ENCODE data around the gene NEO1. TPM values are rescaled to one million over a fixed set of nuclear protein-coding genes. Genes with fewer than 3 reads are reported as not detected.

NEO1 gene
- total and polyA plus RNA-seq, 9 of the 15 experiments (the other 6 are each of a cell fraction or from before 2014, with no cell fraction given) = 0.08 to 1.7 (median 0.48) TPM

DNA sequence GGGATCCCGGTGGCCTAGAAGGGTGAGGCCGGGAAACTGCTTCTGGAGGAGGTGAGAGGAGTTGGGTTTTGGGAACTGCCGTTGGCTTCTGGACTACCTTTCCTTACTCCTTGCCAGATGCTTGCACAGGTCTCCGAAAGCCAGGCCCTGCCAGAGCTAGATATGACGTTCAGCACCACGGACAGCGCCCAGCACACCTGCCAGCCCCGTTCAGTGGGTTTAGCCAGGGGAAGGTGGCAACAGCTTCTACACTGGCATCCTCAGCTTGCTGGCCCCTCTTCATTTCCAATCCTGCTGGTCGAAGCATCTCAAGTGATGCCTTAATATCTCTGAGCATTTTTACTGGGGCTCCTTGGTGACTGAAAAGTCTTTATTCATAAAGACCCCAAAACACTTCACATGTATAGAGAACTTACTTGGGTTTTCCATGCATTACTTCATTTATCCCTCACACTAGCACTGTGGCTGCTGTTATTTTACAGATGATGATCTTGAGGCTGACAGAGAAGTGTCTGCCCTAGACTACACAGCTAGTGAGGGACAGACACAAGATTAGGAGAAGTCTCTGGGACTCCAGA, 294.6 kb downstream of the NEO1 start:
- peak; percentile 77; the same call in 2 of the 3 replicates for ATAC-seq
- no TSS peak for BruUV-seq (replicated peaks)
- Histone ChIP-seq H3K9me1 (ENCODE audit: control insufficient read depth, insufficient read depth, low read length) (no peaks in the 10 kb centered on the region), H2AFZ (ENCODE audit: low read depth, low read length) (no peak overlapping the region), H3K4me2 (ENCODE audit: insufficient read depth, low read length) (no peak overlapping the region), H3K27ac (ENCODE audit: extremely low read depth, low read depth, low read length) (no peak overlapping the region), H4K20me1 (replicated peaks; ENCODE audit: control insufficient read depth, insufficient read depth, low read length) (no peaks in the 10 kb centered on the region; the same call in none of the 2 replicates), H3K4me3 (no peak overlapping the region), H3K9me3 (replicated peaks; ENCODE audit: control insufficient read depth, insufficient read depth, low read depth, low read length) (no peaks in the 10 kb centered on the region), H3K27me3 (ENCODE audit: control insufficient read depth in 2 of 2, insufficient read depth in 2 of 2, low read length in 2 of 2) (peaks cover 4 to 28% of the 10 kb centered on the region in 2 experiments; a peak in 3 of 5 replicates), H3K36me3 (ENCODE audit: control insufficient read depth, insufficient read depth, low read length) (no peaks in the 10 kb centered on the region), H3K4me1 (replicated peaks in 1 of 2; ENCODE audit: control insufficient read depth in 2 of 2, insufficient read depth in 2 of 2, low read length in 2 of 2) (no peaks in the 10 kb centered on the region), H3K9ac (ENCODE audit: insufficient read depth in 1 of 2, low read depth in 2 of 2, low read length in 2 of 2) (no peak overlapping the region), H3K79me2 (ENCODE audit: control insufficient read depth, insufficient read depth, low read length) (no peaks in the 10 kb centered on the region)
- CTCF ChIA-PET (ENCODE audit: low intra/inter-chr PET ratio) = no interaction called here
- in situ Hi-C loops (cut with MboI) = no loop called here
- POLR2A ChIA-PET = interaction anchor here (0.6 kb wide), 1 partner anchor 400 kb away, joined by 3 read pairs; no protein-coding TSS in a partner anchor
- intact Hi-C loops (cut with micrococcal nuclease) = no loop called here
- 4% methylated on average over 9 of the region's 9 CpGs for WGBS (ENCODE audit: insufficient coverage, low coverage, missing lambda C conversion rate)
- peak; percentile 76 for FAIRE-seq
- DNase-seq (ENCODE audit: extremely low read depth in 1 of 4, low spot score in 3 of 4) = peak; percentile 61 to 75 (median 68)
- peak; percentile 51; the same call in 1 of the 2 replicates for TF ChIP-seq CREM (IDR thresholded peaks at IDR 0.05; ENCODE audit: low read depth)
- TF ChIP-seq, protein P1, sequence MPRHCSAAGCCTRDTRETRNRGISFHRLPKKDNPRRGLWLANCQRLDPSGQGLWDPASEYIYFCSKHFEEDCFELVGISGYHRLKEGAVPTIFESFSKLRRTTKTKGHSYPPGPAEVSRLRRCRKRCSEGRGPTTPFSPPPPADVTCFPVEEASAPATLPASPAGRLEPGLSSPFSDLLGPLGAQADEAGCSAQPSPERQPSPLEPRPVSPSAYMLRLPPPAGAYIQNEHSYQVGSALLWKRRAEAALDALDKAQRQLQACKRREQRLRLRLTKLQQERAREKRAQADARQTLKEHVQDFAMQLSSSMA (CRISPR knock-in tag; IDR thresholded peaks at IDR 0.05) = no peak
- TF ChIP-seq, protein P2, sequence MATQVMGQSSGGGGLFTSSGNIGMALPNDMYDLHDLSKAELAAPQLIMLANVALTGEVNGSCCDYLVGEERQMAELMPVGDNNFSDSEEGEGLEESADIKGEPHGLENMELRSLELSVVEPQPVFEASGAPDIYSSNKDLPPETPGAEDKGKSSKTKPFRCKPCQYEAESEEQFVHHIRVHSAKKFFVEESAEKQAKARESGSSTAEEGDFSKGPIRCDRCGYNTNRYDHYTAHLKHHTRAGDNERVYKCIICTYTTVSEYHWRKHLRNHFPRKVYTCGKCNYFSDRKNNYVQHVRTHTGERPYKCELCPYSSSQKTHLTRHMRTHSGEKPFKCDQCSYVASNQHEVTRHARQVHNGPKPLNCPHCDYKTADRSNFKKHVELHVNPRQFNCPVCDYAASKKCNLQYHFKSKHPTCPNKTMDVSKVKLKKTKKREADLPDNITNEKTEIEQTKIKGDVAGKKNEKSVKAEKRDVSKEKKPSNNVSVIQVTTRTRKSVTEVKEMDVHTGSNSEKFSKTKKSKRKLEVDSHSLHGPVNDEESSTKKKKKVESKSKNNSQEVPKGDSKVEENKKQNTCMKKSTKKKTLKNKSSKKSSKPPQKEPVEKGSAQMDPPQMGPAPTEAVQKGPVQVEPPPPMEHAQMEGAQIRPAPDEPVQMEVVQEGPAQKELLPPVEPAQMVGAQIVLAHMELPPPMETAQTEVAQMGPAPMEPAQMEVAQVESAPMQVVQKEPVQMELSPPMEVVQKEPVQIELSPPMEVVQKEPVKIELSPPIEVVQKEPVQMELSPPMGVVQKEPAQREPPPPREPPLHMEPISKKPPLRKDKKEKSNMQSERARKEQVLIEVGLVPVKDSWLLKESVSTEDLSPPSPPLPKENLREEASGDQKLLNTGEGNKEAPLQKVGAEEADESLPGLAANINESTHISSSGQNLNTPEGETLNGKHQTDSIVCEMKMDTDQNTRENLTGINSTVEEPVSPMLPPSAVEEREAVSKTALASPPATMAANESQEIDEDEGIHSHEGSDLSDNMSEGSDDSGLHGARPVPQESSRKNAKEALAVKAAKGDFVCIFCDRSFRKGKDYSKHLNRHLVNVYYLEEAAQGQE (IDR thresholded peaks at IDR 0.05; ENCODE audit: borderline replicate concordance) = peak; percentile 99
- TF ChIP-seq, protein P2 (CRISPR knock-in tag; IDR thresholded peaks at IDR 0.05; ENCODE audit: low read depth) = peak; percentile 97
- peak; percentile 96 for TF ChIP-seq EHMT2 (IDR thresholded peaks at IDR 0.05)
- 0 out of 2 replicates have a peak, but pooled peaks have one; percentile 17 for TF ChIP-seq HDAC2 (IDR thresholded peaks at IDR 0.05)
- TF ChIP-seq RCOR1 (IDR thresholded peaks at IDR 0.05; ENCODE audit: borderline replicate concordance in 1 of 2, low read depth in 2 of 2, low read length in 2 of 2) = 0 out of 4 replicates have a peak, but pooled peaks of 1 of the 2 experiments have one; percentile 45
- 0 out of 2 replicates have a peak, but pooled peaks have one; percentile 53 for TF ChIP-seq FOXP1 (CRISPR knock-in tag; IDR thresholded peaks at IDR 0.05)
- TF ChIP-seq, protein P3, sequence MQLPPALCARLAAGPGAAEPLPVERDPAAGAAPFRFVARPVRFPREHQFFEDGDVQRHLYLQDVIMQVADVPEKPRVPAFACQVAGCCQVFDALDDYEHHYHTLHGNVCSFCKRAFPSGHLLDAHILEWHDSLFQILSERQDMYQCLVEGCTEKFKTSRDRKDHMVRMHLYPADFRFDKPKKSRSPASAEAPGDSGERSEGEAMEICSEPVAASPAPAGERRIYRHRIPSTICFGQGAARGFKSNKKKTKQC (CRISPR knock-in tag; IDR thresholded peaks at IDR 0.05) = peak; percentile 68; the same call in 1 of the 2 replicates
- TF ChIP-seq, protein P4, sequence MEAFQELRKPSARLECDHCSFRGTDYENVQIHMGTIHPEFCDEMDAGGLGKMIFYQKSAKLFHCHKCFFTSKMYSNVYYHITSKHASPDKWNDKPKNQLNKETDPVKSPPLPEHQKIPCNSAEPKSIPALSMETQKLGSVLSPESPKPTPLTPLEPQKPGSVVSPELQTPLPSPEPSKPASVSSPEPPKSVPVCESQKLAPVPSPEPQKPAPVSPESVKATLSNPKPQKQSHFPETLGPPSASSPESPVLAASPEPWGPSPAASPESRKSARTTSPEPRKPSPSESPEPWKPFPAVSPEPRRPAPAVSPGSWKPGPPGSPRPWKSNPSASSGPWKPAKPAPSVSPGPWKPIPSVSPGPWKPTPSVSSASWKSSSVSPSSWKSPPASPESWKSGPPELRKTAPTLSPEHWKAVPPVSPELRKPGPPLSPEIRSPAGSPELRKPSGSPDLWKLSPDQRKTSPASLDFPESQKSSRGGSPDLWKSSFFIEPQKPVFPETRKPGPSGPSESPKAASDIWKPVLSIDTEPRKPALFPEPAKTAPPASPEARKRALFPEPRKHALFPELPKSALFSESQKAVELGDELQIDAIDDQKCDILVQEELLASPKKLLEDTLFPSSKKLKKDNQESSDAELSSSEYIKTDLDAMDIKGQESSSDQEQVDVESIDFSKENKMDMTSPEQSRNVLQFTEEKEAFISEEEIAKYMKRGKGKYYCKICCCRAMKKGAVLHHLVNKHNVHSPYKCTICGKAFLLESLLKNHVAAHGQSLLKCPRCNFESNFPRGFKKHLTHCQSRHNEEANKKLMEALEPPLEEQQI (IDR thresholded peaks at IDR 0.05) = 0 out of 2 replicates have a peak, but pooled peaks have one; percentile 31
